Measurements from ENCODE around the gene DAAM2. TPM values are rescaled to one million over a fixed set of nuclear protein-coding genes. Genes with fewer than 3 reads are reported as not detected.

DAAM2 gene
- total and polyA plus RNA-seq, 2 of the 8 experiments (the other 6 are each of a cell fraction or from before 2014, with no cell fraction given) = 1.5 to 2.9 TPM

- DNase-seq (ENCODE audit: low read depth in 1 of 2, low spot score in 2 of 2) = no peak
These were observed 110.0 kb downstream of the DAAM2 start for GRCh38 chr6:39902136-39902535.

More at GRCh38 chr6:39902136-39902535, 110.0 kb downstream of the DAAM2 start:
- H4K5ac ChIP-seq (ENCODE audit: insufficient read length, low read depth, low read length) = no peak overlapping the region
- WGBS, 2 experiments (ENCODE audit: extremely low coverage in 1 of 2, insufficient coverage in 1 of 2, insufficient read length in 1 of 2, insufficient replicate concordance in 2 of 2, low coverage in 1 of 2, low lambda C conversion rate in 2 of 2, missing lambda C conversion rate in 1 of 2) = 93% methylated on average over 2 of the region's 2 CpGs; no CpG with 5 or more reads in 1 of the 2 experiments
- H2BK5ac ChIP-seq (ENCODE audit: low read depth, low read length) = no peak overlapping the region
- no peak overlapping the region for H3K4ac ChIP-seq (replicated peaks; ENCODE audit: insufficient read length, low read depth, low read length)
- no peak overlapping the region for H4K8ac ChIP-seq (ENCODE audit: extremely low read depth, insufficient read depth, low read length)
- POLR2A ChIA-PET (ENCODE audit: partially characterized antibody) = no interaction called here
- H2AFZ ChIP-seq (ENCODE audit: low read length) = no peak overlapping the region
- H2BK20ac ChIP-seq (ENCODE audit: low read length) = no peak overlapping the region
- H3K27me3 ChIP-seq (replicated peaks in 1 of 4; ENCODE audit: control insufficient read depth in 3 of 4, extremely low read depth in 1 of 4, insufficient read depth in 3 of 4, low read length in 3 of 4) = 0 out of 7 replicates have a peak, but pooled peaks cover 0 to 2% (median 0%) of the 10 kb centered on the region in 4 experiments
- no peak overlapping the region for H2BK12ac ChIP-seq (ENCODE audit: low read depth, low read length)
- no peaks in the 10 kb centered on the region for H3K23me2 ChIP-seq (ENCODE audit: low read depth, low read length)
- no peak overlapping the region for H2AK5ac ChIP-seq (ENCODE audit: low read depth, low read length)
- no peak overlapping the region for H2BK120ac ChIP-seq (replicated peaks; ENCODE audit: low read depth, low read length)
- TF ChIP-seq TEAD4 (IDR thresholded peaks at IDR 0.05; ENCODE audit: low read depth, low read length) (no peak), SP2 (IDR thresholded peaks at IDR 0.05; ENCODE audit: low read length) (no peak), EGR1 (IDR thresholded peaks at IDR 0.05; ENCODE audit: borderline replicate concordance, low read depth, low read length) (no peak)
- no peak overlapping the region for H3K56ac ChIP-seq (replicated peaks; ENCODE audit: insufficient read length, low read depth, low read length)
- H3K23ac ChIP-seq (ENCODE audit: insufficient read length) = no peak overlapping the region
- no peak overlapping the region for H3K9ac ChIP-seq (replicated peaks in 1 of 4; ENCODE audit: extremely low read depth in 1 of 4, low read depth in 3 of 4, low read length in 3 of 4)
- no peak overlapping the region for H4K91ac ChIP-seq (replicated peaks; ENCODE audit: insufficient read length, low read length)
- H3K14ac ChIP-seq (ENCODE audit: insufficient read length) = no peak overlapping the region
- CTCF ChIA-PET (ENCODE audit: partially characterized antibody) = interaction anchor here (0.5 to 1.0 kb wide), 3 partner anchors 112 to 540 kb away, joined by 3 read pairs; no protein-coding TSS in a partner anchor
- peaks cover 0 to 4% (median 0%) of the 10 kb centered on the region in 4 experiments; a peak in 1 of 8 replicates for H3K36me3 ChIP-seq (ENCODE audit: control insufficient read depth in 2 of 4, insufficient read depth in 4 of 4, low read length in 3 of 4)
- peaks cover 0 to 12% (median 7%) of the 10 kb centered on the region in 4 experiments; a peak in 4 of 7 replicates for H3K4me1 ChIP-seq (replicated peaks in 1 of 4; ENCODE audit: control insufficient read depth in 3 of 4, insufficient read depth in 4 of 4, low read length in 3 of 4)
- H3K27ac ChIP-seq (ENCODE audit: low read depth, low read length) = no peak overlapping the region
- no peak overlapping the region for H3K4me3 ChIP-seq (ENCODE audit: extremely low read depth in 1 of 4, insufficient read depth in 2 of 4, low read depth in 3 of 4, low read length in 4 of 4)
- H3K18ac ChIP-seq (ENCODE audit: extremely low read depth, low read length) = no peak overlapping the region
- H3K79me2 ChIP-seq (ENCODE audit: control insufficient read depth in 1 of 2, insufficient read depth in 2 of 2, low read length in 2 of 2) = no peaks in the 10 kb centered on the region
- no peak for FAIRE-seq
- H3K9me3 ChIP-seq (ENCODE audit: insufficient read depth in 2 of 2, low read depth in 1 of 2, low read length in 1 of 2) = no peaks in the 10 kb centered on the region
- no peak overlapping the region for H3K4me2 ChIP-seq (ENCODE audit: insufficient read depth in 1 of 2, low read depth in 2 of 2, low read length in 2 of 2)
- no peaks in the 10 kb centered on the region for H4K20me1 ChIP-seq (replicated peaks in 1 of 2; ENCODE audit: control insufficient read depth in 1 of 2, insufficient read depth in 2 of 2, low read length in 2 of 2)
- H3K79me1 ChIP-seq (ENCODE audit: low read depth, low read length) = no peaks in the 10 kb centered on the region
- no peak overlapping the region for H2BK15ac ChIP-seq (ENCODE audit: low read length)
